ENCODE measurements around the gene WDR43.

DNA sequence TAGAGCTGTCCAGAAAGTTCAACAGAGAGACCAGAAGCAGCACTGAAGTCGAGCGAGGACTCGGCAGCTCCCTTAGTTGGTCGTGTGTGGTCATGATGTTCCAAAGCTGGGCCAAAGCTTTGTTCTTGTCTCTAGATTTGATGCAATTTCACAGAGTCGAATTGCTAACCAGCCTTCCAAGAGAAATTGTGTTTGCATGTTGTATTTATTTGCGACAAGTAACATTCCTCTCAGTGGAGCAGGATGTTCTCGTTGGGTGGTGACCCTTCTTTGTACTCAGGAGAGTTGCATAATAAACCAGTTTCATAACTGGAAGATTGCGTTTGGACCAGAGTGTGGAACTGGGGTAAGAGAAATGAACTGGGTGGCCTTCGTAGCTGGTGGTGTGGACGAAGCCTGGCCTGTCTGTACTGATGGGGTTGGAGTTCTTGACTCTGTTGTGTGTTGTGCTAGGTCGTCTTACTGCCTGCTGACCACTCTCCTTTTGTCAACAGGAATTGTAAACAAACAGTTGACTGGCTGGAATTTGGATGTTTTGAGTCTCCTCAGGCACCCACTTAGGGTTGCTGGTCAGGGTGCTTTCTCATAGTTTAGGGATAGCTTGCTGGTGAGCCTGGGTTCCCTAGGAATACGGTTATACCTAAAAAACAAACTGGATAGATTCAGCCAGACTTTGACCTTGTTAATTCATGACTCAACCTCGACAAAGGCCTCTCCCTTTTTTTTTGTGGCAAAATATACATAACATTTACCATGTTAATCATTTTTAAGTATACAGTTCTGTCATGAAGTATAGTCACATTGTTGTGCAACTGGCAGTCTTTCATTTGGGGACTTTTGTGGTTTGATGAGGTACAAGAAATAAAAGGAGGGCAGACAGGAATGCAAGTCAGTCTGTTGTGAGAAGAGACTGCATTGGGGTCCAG lies 57.7 kb downstream of the WDR43 start:
- TF ChIP-seq, protein P1, sequence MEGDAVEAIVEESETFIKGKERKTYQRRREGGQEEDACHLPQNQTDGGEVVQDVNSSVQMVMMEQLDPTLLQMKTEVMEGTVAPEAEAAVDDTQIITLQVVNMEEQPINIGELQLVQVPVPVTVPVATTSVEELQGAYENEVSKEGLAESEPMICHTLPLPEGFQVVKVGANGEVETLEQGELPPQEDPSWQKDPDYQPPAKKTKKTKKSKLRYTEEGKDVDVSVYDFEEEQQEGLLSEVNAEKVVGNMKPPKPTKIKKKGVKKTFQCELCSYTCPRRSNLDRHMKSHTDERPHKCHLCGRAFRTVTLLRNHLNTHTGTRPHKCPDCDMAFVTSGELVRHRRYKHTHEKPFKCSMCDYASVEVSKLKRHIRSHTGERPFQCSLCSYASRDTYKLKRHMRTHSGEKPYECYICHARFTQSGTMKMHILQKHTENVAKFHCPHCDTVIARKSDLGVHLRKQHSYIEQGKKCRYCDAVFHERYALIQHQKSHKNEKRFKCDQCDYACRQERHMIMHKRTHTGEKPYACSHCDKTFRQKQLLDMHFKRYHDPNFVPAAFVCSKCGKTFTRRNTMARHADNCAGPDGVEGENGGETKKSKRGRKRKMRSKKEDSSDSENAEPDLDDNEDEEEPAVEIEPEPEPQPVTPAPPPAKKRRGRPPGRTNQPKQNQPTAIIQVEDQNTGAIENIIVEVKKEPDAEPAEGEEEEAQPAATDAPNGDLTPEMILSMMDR (IDR thresholded peaks at IDR 0.05; ENCODE audit: low read depth, low read length, missing input control) = no peak
- TF ChIP-seq GABPA (IDR thresholded peaks at IDR 0.05 in 1 of 2, conservative IDR thresholded peaks at IDR 0.05 in 1 of 2) (peak in 1 of 2 donors; percentile 49), JUND (IDR thresholded peaks at IDR 0.05) (peak; percentile 88), RAD21 (IDR thresholded peaks at IDR 0.05) (peak in 1 of 2 donors; percentile 36), FOXA1 (IDR thresholded peaks at IDR 0.05) (peak; percentile 73)
- TF ChIP-seq, protein P2, sequence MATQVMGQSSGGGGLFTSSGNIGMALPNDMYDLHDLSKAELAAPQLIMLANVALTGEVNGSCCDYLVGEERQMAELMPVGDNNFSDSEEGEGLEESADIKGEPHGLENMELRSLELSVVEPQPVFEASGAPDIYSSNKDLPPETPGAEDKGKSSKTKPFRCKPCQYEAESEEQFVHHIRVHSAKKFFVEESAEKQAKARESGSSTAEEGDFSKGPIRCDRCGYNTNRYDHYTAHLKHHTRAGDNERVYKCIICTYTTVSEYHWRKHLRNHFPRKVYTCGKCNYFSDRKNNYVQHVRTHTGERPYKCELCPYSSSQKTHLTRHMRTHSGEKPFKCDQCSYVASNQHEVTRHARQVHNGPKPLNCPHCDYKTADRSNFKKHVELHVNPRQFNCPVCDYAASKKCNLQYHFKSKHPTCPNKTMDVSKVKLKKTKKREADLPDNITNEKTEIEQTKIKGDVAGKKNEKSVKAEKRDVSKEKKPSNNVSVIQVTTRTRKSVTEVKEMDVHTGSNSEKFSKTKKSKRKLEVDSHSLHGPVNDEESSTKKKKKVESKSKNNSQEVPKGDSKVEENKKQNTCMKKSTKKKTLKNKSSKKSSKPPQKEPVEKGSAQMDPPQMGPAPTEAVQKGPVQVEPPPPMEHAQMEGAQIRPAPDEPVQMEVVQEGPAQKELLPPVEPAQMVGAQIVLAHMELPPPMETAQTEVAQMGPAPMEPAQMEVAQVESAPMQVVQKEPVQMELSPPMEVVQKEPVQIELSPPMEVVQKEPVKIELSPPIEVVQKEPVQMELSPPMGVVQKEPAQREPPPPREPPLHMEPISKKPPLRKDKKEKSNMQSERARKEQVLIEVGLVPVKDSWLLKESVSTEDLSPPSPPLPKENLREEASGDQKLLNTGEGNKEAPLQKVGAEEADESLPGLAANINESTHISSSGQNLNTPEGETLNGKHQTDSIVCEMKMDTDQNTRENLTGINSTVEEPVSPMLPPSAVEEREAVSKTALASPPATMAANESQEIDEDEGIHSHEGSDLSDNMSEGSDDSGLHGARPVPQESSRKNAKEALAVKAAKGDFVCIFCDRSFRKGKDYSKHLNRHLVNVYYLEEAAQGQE (IDR thresholded peaks at IDR 0.05) = peak; percentile 75
- TF ChIP-seq, protein P3, sequence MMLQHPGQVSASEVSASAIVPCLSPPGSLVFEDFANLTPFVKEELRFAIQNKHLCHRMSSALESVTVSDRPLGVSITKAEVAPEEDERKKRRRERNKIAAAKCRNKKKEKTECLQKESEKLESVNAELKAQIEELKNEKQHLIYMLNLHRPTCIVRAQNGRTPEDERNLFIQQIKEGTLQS (IDR thresholded peaks at IDR 0.05) = peak; percentile 86
- TF ChIP-seq, protein P4, sequence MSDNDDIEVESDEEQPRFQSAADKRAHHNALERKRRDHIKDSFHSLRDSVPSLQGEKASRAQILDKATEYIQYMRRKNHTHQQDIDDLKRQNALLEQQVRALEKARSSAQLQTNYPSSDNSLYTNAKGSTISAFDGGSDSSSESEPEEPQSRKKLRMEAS (IDR thresholded peaks at IDR 0.05) = peak; percentile 92
- TF ChIP-seq, protein P5, sequence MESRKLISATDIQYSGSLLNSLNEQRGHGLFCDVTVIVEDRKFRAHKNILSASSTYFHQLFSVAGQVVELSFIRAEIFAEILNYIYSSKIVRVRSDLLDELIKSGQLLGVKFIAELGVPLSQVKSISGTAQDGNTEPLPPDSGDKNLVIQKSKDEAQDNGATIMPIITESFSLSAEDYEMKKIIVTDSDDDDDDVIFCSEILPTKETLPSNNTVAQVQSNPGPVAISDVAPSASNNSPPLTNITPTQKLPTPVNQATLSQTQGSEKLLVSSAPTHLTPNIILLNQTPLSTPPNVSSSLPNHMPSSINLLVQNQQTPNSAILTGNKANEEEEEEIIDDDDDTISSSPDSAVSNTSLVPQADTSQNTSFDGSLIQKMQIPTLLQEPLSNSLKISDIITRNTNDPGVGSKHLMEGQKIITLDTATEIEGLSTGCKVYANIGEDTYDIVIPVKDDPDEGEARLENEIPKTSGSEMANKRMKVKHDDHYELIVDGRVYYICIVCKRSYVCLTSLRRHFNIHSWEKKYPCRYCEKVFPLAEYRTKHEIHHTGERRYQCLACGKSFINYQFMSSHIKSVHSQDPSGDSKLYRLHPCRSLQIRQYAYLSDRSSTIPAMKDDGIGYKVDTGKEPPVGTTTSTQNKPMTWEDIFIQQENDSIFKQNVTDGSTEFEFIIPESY (IDR thresholded peaks at IDR 0.05) = peak; percentile 91

Measured in liver (tissue), 3 donors.